D721Med (cell line): ENCODE results near the gene NAPSA.

Experiments used
- DNase-seq: peaks from one replicate; pipeline ENCODE4 v3.0.0; 2011; ENCODE audit warnings: low spot score; ENCODE audit not compliant: insufficient read length
- FAIRE-seq: peaks from 2 replicates; lab custom pipeline; 2011; peaks lifted over from hg19 to GRCh38; lab: Jason Lieb, UNC
- CTCF ChIP-seq: IDR thresholded peaks from 2 replicates; pipeline ENCODE4 v1.5.1; 2012; ENCODE audit warnings: mild to moderate bottlenecking, control low read depth; ENCODE audit not compliant: insufficient read depth; ENCODE audit errors: missing control alignments

NAPSA gene

GRCh38 chr19:50378169-50378862, 12.9 kb upstream of the NAPSA start:
- FAIRE-seq (no peak), DNase-seq (no peak)
- no peak for TF ChIP-seq CTCF

- FAIRE-seq = no peak
- TF ChIP-seq CTCF = no peak
- no peak for DNase-seq
Observed at GRCh38 chr19:50377517-50377916, 12.1 kb upstream of the NAPSA start.

DNA sequence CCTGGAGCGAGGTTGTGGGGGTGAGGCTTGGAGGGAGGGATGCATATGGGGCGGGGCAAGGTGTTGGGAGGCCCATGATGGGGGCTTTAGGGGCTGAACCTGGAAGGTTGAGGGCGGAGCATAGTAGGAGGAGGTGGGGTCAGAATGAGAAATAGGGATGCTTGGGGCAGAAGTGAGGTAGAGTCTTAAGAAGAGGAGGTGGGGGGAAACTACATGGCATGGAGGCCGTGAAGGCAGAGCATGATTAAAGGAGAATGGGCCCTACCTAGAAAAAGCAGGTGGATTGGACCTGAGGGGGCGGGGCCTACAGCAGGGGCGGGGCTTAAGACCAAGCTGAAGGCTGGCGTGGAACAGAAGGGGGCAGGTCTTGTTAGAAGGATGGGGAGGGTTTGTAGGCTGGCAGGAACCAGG, 11.6 kb upstream of the NAPSA start:
- FAIRE-seq = no peak
- DNase-seq = no peak

DNA sequence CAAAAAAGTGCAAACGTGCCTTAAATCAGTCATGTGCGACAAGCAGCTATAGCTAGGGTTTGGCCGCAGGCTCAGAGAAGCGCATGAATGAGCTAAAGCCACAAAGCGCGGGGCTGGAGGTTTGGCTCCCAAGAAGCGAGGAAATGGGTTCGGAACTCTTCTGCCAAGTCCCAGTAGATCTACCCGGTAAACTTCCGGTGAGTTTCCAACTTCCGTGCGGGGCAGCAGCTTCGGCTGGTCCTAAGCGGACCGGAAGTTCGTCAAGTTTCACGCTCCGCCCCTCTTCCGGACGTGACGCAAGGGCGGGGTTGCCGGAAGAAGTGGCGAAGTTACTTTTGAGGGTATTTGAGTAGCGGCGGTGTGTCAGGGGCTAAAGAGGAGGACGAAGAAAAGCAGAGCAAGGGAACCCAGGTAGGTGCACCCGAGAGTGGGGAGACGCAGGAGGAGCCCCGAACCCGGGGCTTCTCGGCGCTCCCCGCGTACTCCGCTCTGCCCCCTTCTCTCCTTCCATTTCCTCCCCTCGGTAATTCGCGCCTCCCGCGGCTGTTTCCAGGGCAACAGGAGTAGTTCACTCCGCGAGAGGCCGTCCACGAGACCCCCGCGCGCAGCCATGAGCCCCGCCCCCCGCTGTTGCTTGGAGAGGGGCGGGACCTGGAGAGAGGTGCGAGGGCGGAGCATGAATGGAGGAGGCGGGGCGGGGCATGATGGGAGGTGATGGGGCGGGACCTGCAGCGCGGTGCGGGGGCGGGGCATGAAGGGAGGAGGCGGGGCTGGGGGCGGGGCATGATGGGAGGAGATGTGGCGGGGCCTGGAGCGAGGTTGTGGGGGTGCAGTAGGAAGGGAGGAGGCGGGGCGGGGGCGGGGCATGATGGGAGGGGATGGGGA, 11.0 kb upstream of the NAPSA start, which contains the start of gene NR1H2:
NR1H2 (plus strand) TSS at position 292 of the 885 bp plus-strand sequence. CDS start 1,149 bp downstream, outside the sequence.
- no peak for TF ChIP-seq CTCF
- DNase-seq (peak; percentile 83), FAIRE-seq (no peak)

More for the DNA sequence above, 11.6 kb upstream of the NAPSA start:
- no peak for TF ChIP-seq CTCF

DNA sequence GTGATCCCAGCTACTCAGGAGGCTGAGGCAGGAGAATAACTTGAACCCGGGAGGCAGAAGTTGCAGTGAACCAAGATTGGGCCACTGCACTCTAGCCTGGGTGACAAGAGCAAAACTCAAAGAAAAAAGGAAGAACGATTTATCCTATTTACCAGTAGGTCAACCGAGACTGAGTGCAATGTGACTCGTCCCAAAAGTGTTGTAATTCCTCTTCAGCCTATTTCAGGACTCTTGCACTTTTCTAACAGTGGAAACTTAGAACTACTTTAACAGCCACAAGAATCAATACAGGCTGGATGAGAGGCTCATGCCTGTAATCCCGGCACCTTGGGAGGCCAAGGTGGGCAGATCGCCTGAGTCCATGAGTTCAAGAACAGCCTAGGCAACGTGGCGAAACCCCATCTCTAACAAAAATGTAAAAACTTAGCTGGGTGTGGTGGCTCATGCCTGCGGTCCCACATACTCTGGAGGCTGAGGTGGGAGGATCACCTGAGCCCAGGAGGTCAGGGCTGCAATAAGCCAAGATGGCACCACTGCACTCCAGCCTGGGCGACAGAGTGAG, 6.6 kb upstream of the NAPSA start:
- FAIRE-seq = no peak
- no peak for TF ChIP-seq CTCF
- no peak for DNase-seq

DNA sequence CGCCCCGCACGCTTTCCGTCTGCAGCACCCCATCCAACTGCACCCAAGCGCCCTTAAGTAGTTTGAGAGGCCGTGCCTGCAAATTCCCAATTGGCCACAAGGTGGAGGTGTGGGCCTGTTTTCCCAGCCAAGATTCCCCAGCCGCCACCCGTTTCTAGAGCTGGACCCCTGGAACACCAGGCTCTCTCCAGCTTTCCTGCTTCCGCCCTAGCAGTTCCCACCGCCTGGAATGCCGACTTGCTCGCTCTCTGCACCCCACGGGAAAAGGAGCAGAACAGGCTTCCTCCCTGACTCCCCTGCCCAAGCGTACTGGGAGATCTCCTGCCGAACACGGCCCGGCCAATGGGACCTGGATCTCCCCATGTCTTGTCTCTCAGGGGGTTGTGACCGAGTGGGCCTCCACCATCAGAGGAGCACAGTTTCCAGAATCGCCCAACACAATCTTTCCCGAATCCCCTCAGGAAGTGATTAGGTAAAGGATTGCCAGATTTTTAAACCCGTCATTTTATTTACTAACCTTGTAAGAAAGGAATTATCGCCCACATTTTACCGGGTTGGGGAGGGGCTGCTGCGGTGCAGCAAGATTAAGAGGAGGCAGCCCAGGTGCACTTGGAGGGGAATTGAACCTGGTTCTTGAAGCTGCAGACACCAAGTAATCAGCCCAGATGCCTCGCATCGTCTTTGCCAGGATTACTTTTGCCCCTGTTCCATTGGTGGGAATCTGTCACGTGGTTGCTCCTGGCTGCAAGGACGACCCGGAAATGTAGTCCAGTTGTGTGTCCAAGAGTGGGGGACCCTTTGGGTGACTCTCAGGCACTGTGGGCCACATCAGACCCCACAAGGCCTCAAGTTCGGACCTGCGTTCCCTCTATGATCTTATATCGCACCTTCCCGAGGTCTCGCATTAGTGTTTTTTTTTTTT, 3.5 kb upstream of the NAPSA start:
- TF ChIP-seq CTCF = peak; percentile 81
- DNase-seq = peak; percentile 77
- FAIRE-seq = no peak
